ENCODE data around the gene NLRP8. TPM values are rescaled to one million over a fixed set of nuclear protein-coding genes. Genes with fewer than 3 reads are reported as not detected.
"Not testable (repeated sequence)": the region's sequence is repeated elsewhere in the genome, so short reads cannot be mapped to it uniquely, and the experiment has no call there.

Gene NLRP8
- total RNA-seq, 1 experiment from 2014 or later: not detected

GRCh38 chr19:56015756-56016155 lies 68.1 kb downstream of the NLRP8 start:
- Histone ChIP-seq H3K9me3 (ENCODE audit: control insufficient read depth, low read depth, low read length) (peaks cover 51% of the 10 kb centered on the region), H3K23me2 (ENCODE audit: insufficient read length, low read depth, low read length, poor library complexity, severe bottlenecking) (no peaks in the 10 kb centered on the region), H3K27ac (ENCODE audit: insufficient read length, low read depth, low read length) (no peak overlapping the region), H4K8ac (replicated peaks; ENCODE audit: insufficient read length, low read depth, low read length) (no peak overlapping the region), H3K27me3 (ENCODE audit: insufficient read depth, low read length) (no peaks in the 10 kb centered on the region), H2BK15ac (ENCODE audit: low read depth, low read length) (no peak overlapping the region), H3K18ac (ENCODE audit: insufficient read length, low read depth, low read length) (no peak overlapping the region), H3K4ac (ENCODE audit: low read depth, low read length) (no peak overlapping the region), H4K20me1 (ENCODE audit: control insufficient read depth, insufficient read depth, insufficient read length) (no peaks in the 10 kb centered on the region), H4K91ac (ENCODE audit: insufficient read length, low read depth, low read length) (no peak overlapping the region), H3K9ac (ENCODE audit: extremely low read depth, insufficient read length, low read length) (no peak overlapping the region), H2BK5ac (ENCODE audit: insufficient read length, low read length) (no peak overlapping the region), H2AFZ (ENCODE audit: low read length) (no peak overlapping the region), H3K79me1 (ENCODE audit: insufficient read depth, low read depth, low read length, poor library complexity, severe bottlenecking) (no peaks in the 10 kb centered on the region), H2AK5ac (ENCODE audit: insufficient read length, low read length) (no peak overlapping the region), H3K4me2 (ENCODE audit: insufficient read depth, insufficient read length, low read length) (no peak overlapping the region), H2BK20ac (ENCODE audit: low read depth, low read length, poor library complexity, severe bottlenecking) (no peak overlapping the region), H4K5ac (ENCODE audit: insufficient read length, low read depth, low read length) (no peak overlapping the region), H2BK12ac (ENCODE audit: insufficient read length, low read depth, low read length) (no peak overlapping the region), H3K79me2 (ENCODE audit: insufficient read depth, low read length) (no peaks in the 10 kb centered on the region), H3K23ac (ENCODE audit: insufficient read length, low read depth, low read length) (no peak overlapping the region), H2BK120ac (ENCODE audit: low read depth, low read length, poor library complexity, severe bottlenecking) (no peak overlapping the region), H3K56ac (ENCODE audit: insufficient read length, low read depth, low read length) (no peak overlapping the region), H3K4me1 (ENCODE audit: insufficient read depth, low read length) (no peaks in the 10 kb centered on the region), H3K14ac (ENCODE audit: insufficient read depth, low read length) (no peak overlapping the region), H3T11ph (ENCODE audit: low read length) (no peak overlapping the region)
- Mint-ChIP-seq H3K27ac (no peak overlapping the region), H3K9me3 (peaks cover 84 to 92% of the 10 kb centered on the region in 2 experiments), H3K36me3 (ENCODE audit: insufficient read depth in 1 of 3, low read depth in 3 of 3) (peaks cover 3 to 31% (median 5%) of the 10 kb centered on the region in 3 experiments; a peak in 4 of 7 replicates), H3K4me1 (no peaks in the 10 kb centered on the region), H3K27me3 (ENCODE audit: low read depth) (peaks cover 1% of the 10 kb centered on the region), H3K4me3 (no peak overlapping the region)
- no peak for DNase-seq
- no CpG with 5 or more reads among the region's 5 CpGs for WGBS (ENCODE audit: extremely low coverage, insufficient read length, low lambda C conversion rate)
- TF ChIP-seq, protein P1, sequence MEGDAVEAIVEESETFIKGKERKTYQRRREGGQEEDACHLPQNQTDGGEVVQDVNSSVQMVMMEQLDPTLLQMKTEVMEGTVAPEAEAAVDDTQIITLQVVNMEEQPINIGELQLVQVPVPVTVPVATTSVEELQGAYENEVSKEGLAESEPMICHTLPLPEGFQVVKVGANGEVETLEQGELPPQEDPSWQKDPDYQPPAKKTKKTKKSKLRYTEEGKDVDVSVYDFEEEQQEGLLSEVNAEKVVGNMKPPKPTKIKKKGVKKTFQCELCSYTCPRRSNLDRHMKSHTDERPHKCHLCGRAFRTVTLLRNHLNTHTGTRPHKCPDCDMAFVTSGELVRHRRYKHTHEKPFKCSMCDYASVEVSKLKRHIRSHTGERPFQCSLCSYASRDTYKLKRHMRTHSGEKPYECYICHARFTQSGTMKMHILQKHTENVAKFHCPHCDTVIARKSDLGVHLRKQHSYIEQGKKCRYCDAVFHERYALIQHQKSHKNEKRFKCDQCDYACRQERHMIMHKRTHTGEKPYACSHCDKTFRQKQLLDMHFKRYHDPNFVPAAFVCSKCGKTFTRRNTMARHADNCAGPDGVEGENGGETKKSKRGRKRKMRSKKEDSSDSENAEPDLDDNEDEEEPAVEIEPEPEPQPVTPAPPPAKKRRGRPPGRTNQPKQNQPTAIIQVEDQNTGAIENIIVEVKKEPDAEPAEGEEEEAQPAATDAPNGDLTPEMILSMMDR (conservative IDR thresholded peaks at IDR 0.05): no peak

DNA sequence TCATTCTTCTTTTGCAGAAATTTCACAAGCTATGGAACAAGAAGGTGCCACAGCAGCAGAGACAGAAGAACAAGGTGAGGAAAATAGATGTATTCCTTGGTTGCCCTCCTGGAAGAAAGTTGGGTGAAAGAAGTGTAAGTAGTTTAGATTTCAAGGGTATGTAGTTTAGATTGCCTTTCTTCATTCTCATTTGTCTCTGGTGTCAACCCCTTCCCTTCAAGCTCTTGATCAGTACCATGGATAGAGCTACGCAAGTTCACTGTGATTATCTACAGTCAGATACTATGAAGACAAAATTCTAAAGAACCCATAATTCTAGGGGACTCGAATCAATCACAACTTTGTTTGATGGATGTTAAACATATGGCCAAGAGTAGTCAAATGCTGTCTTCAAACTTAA lies 71.7 kb downstream of the NLRP8 start:
- not testable (repeated sequence) for H4K91ac ChIP-seq (ENCODE audit: insufficient read length, low read depth, low read length); H2BK120ac ChIP-seq (ENCODE audit: low read depth, low read length, poor library complexity, severe bottlenecking); H3K4me1 ChIP-seq (ENCODE audit: insufficient read depth, low read length); H3K27ac Mint-ChIP-seq; H2AFZ ChIP-seq (ENCODE audit: low read length); H3K27me3 ChIP-seq (ENCODE audit: insufficient read depth, low read length); H3K4ac ChIP-seq (ENCODE audit: low read depth, low read length); H3K4me3 Mint-ChIP-seq; H2BK20ac ChIP-seq (ENCODE audit: low read depth, low read length, poor library complexity, severe bottlenecking); H4K20me1 ChIP-seq (ENCODE audit: control insufficient read depth, insufficient read depth, insufficient read length); H3K4me2 ChIP-seq (ENCODE audit: insufficient read depth, insufficient read length, low read length); H3K23me2 ChIP-seq (ENCODE audit: insufficient read length, low read depth, low read length, poor library complexity, severe bottlenecking); H3K14ac ChIP-seq (ENCODE audit: insufficient read depth, low read length); H3T11ph ChIP-seq (ENCODE audit: low read length); H2BK15ac ChIP-seq (ENCODE audit: low read depth, low read length); H3K4me1 Mint-ChIP-seq; H3K9ac ChIP-seq (ENCODE audit: extremely low read depth, insufficient read length, low read length); H3K27ac ChIP-seq (ENCODE audit: insufficient read length, low read depth, low read length); H2AK5ac ChIP-seq (ENCODE audit: insufficient read length, low read length); H3K79me2 ChIP-seq (ENCODE audit: insufficient read depth, low read length); H2BK5ac ChIP-seq (ENCODE audit: insufficient read length, low read length); H3K27me3 Mint-ChIP-seq (ENCODE audit: low read depth); H3K56ac ChIP-seq (ENCODE audit: insufficient read length, low read depth, low read length); H4K5ac ChIP-seq (ENCODE audit: insufficient read length, low read depth, low read length); H3K18ac ChIP-seq (ENCODE audit: insufficient read length, low read depth, low read length); H2BK12ac ChIP-seq (ENCODE audit: insufficient read length, low read depth, low read length); DNase-seq; H3K79me1 ChIP-seq (ENCODE audit: insufficient read depth, low read depth, low read length, poor library complexity, severe bottlenecking); H3K23ac ChIP-seq (ENCODE audit: insufficient read length, low read depth, low read length); H4K8ac ChIP-seq (replicated peaks; ENCODE audit: insufficient read length, low read depth, low read length)
- Mint-ChIP-seq H3K36me3 (ENCODE audit: insufficient read depth in 1 of 3, low read depth in 3 of 3) (peaks cover 0 to 33% (median 5%) of the 10 kb centered on the region in 3 experiments; a peak in 4 of 7 replicates), H3K9me3 (peaks cover 87 to 92% of the 10 kb centered on the region in 2 experiments)
- H3K9me3 ChIP-seq (ENCODE audit: control insufficient read depth, low read depth, low read length): peaks cover 49% of the 10 kb centered on the region
- no CpG with 5 or more reads among the region's 2 CpGs for WGBS (ENCODE audit: extremely low coverage, insufficient read length, low lambda C conversion rate)
